GM12892 (cell line): ENCODE data around the gene PCDHGB7.

Experiments used
- POLR2A ChIP-seq: IDR thresholded peaks from 2 replicates; pipeline ENCODE4 v1.6.1; 2011; ENCODE audit warnings: low read depth, low read length, control low read depth
- POLR2AphosphoS5 ChIP-seq: IDR thresholded peaks from 2 replicates; pipeline ENCODE4 v1.6.1; 2011; ENCODE audit warnings: low read depth, low read length, control low read depth

DNA sequence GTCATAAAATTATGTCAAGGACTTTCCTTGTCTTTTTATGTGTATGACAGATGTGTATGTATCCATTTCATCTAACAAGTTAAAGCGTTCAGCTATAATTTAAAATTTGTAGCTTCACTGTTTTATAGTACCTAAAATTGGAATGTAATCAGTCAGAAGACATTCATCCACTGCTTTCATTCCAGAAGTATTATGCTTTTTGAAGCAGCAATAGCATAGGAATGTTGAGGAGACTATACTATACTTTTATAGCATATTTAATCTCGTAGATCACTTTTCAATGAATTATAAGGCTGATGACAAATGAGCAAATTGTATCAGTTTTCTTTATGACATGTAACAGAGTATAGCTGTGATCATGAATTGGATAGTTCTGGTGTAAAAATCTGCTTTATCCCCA, 19.7 kb downstream of the PCDHGB7 start:
- TF ChIP-seq POLR2A: no peak
- TF ChIP-seq POLR2AphosphoS5: no peak
